Measurements from ENCODE around the gene DUSP5. TPM values are rescaled to one million over a fixed set of nuclear protein-coding genes. Genes with fewer than 3 reads are reported as not detected.

DUSP5 gene
- total RNA-seq, 4 donors from 2014 or later = 22.1 to 33.8 (median 26.3) TPM

GRCh38 chr10:110556296-110556695, 58.6 kb downstream of the DUSP5 start:
- peak in 1 of 3 donors; percentile 71 for DNase-seq
- Histone ChIP-seq H3K27ac (peak overlapping the region in 2 of 4 donors; percentile 59 to 64), H3K4me1 (peaks cover 0 to 10% (median 0%) of the 10 kb centered on the region in 4 donors), H3K27me3 (no peaks in the 10 kb centered on the region), H3K4me3 (no peak overlapping the region), H3K36me3 (no peaks in the 10 kb centered on the region), H3K9me3 (no peaks in the 10 kb centered on the region)
- no peak for TF ChIP-seq CTCF (IDR thresholded peaks at IDR 0.05)
- no peak for TF ChIP-seq POLR2A (IDR thresholded peaks at IDR 0.05)

DNA sequence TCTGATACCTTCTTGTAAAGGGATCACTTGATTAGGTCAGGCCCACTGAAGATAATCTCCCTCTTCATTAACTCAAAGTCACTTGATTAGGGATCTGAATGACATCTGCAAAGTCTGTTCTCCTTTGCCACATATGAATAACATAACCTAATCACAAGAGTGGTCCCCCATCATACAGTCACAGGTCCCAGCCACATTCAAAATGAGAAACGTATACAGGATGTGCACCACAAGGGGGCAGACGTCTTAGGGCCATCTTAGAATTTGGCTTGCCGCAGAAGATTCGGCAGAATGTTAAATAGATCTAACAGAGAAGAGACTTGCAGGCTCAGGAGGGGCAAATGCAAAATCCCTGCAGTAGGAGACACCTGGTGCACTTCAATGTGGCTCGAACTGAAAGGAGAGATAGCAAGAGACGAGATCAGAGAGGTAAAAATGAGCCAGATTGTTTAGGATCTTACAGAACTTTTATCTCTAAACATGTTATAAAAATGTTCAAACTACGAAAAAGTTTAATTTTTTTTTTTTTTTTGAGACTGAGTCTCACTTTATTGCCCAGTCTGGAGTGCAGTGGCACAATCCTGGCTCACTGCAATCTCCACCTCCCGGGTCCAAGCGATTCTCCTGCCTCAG, 59.4 kb downstream of the DUSP5 start:
- peak in 2 of 3 donors; percentile 73 to 75 for DNase-seq
- TF ChIP-seq CTCF (IDR thresholded peaks at IDR 0.05) = peak; percentile 43 to 65 (median 51)
- no peak for TF ChIP-seq POLR2A (IDR thresholded peaks at IDR 0.05)
- Histone ChIP-seq H3K4me3 (no peak overlapping the region), H3K36me3 (no peaks in the 10 kb centered on the region), H3K27me3 (no peaks in the 10 kb centered on the region), H3K9me3 (no peaks in the 10 kb centered on the region), H3K4me1 (peaks cover 0 to 10% (median 0%) of the 10 kb centered on the region in 4 donors), H3K27ac (peak overlapping the region in 1 of 4 donors; percentile 59)

GRCh38 chr10:110558041-110558440, 60.3 kb downstream of the DUSP5 start:
- TF ChIP-seq POLR2A (IDR thresholded peaks at IDR 0.05) (no peak), CTCF (IDR thresholded peaks at IDR 0.05) (no peak)
- H3K36me3 ChIP-seq = no peaks in the 10 kb centered on the region
- H3K27ac ChIP-seq = no peak overlapping the region
- no peak for DNase-seq
- H3K4me3 ChIP-seq = no peak overlapping the region
- no peaks in the 10 kb centered on the region for H3K27me3 ChIP-seq
- no peaks in the 10 kb centered on the region for H3K9me3 ChIP-seq
- peaks cover 0 to 10% (median 0%) of the 10 kb centered on the region in 4 donors for H3K4me1 ChIP-seq

GRCh38 chr10:110560012-110560411, 62.3 kb downstream of the DUSP5 start:
- H3K27ac ChIP-seq = no peak overlapping the region
- no peak for TF ChIP-seq CTCF (IDR thresholded peaks at IDR 0.05)
- TF ChIP-seq POLR2A (IDR thresholded peaks at IDR 0.05) = no peak
- no peaks in the 10 kb centered on the region for H3K36me3 ChIP-seq
- no peaks in the 10 kb centered on the region for H3K27me3 ChIP-seq
- no peak for DNase-seq
- no peak overlapping the region for H3K4me3 ChIP-seq
- no peaks in the 10 kb centered on the region for H3K9me3 ChIP-seq
- H3K4me1 ChIP-seq = peaks cover 0 to 10% (median 0%) of the 10 kb centered on the region in 4 donors

Other genes with a start within 250 kb of the DUSP5 start
- gene SMNDC1, start 193.0 kb upstream of the DUSP5 start, total RNA-seq = 10 to 100 TPM; 10.5 to 40.4 (median 17.5) TPM
- 10 to 100 TPM; 21.9 to 37.1 (median 33.0) TPM for gene SMC3, start 69.8 kb downstream of the DUSP5 start, total RNA-seq
- 1 to 10 TPM in 3 of 4 donors, under 1 TPM in 1; 0.80 to 4.1 (median 1.2) TPM for gene RBM20, start 146.4 kb downstream of the DUSP5 start, total RNA-seq

Data from Peyer's patch (tissue), 4 donors.